SU-DHL-6 (cell line): Measurements from ENCODE around the gene NEXMIF.

Source experiments
- H2AFZ ChIP-seq: fragments of 200-600 bp; sonication (generic); 2 replicates; pipeline ENCODE4 v1.6.1; 2014; ENCODE audit warnings: low read depth, mild to moderate bottlenecking, moderate library complexity, mixed read lengths, antibody characterized with exemption, low read length; ENCODE audit not compliant: severe bottlenecking
- H3F3A ChIP-seq: fragments of 200-600 bp; shearing (Covaris generic); 2 replicates; pipeline ENCODE4 v1.6.0; 2016; ENCODE audit warnings: antibody characterized with exemption, mild to moderate bottlenecking; ENCODE audit not compliant: insufficient read depth
- H3K27ac ChIP-seq: fragments of 200-600 bp; sonication (generic); 2 replicates; pipeline ENCODE4 v1.5.1; 2016; ENCODE audit warnings: low read depth, mild to moderate bottlenecking, low read length, moderate library complexity, mixed read lengths
- H3K27me3 ChIP-seq: fragments of 200-600 bp; sonication (generic), shearing (Covaris generic); 2 replicates; pipeline ENCODE4 v1.6.0; 2014; ENCODE audit warnings: mild to moderate bottlenecking, low read length
- H3K36me3 ChIP-seq: fragments of 200-600 bp; sonication (generic); 2 replicates; pipeline ENCODE4 v1.6.1; 2014; ENCODE audit warnings: mild to moderate bottlenecking, low read length, mixed read lengths
- H3K4me2 ChIP-seq: fragments of 300-600, 200-600 bp; shearing (Covaris generic), sonication (generic); 2 replicates; pipeline ENCODE4 v1.6.0; 2014; ENCODE audit warnings: low read length, low read depth, mild to moderate bottlenecking; ENCODE audit not compliant: poor library complexity, severe bottlenecking
- H3K4me3 ChIP-seq: fragments of 200-600 bp; sonication (generic); 2 replicates; pipeline ENCODE4 v1.5.1; 2014; ENCODE audit warnings: antibody characterized with exemption, low read length, mild to moderate bottlenecking, mixed read lengths; ENCODE audit not compliant: insufficient read depth, poor library complexity, severe bottlenecking
- H3K79me2 ChIP-seq: fragments of 200-600 bp; sonication (generic); 2 replicates; pipeline ENCODE4 v1.6.1; 2014; ENCODE audit warnings: mild to moderate bottlenecking, low read length, moderate library complexity; ENCODE audit not compliant: insufficient read depth
- H3K9ac ChIP-seq: fragments of 200-600 bp; sonication (generic); 2 replicates; pipeline ENCODE4 v1.7.0; 2014; ENCODE audit warnings: mild to moderate bottlenecking, low read length
- H3K9me2 ChIP-seq: fragments of 200-600 bp; sonication (generic); replicated peaks from 2 replicates; pipeline ENCODE4 v1.6.1; 2014; ENCODE audit warnings: low read length; ENCODE audit not compliant: insufficient read depth
- H3K9me3 ChIP-seq: fragments of 200-600 bp; sonication (generic); 2 replicates; pipeline ENCODE4 v1.6.1; 2014; ENCODE audit warnings: low read length, mixed read lengths; ENCODE audit not compliant: insufficient read depth
- H4K20me1 ChIP-seq: fragments of 200-600 bp; sonication (generic); 2 replicates; pipeline ENCODE4 v1.6.1; 2014; ENCODE audit warnings: low read depth, mild to moderate bottlenecking, antibody characterized with exemption, low read length, moderate library complexity, mixed read lengths
- EZH2phosphoT487 ChIP-seq: fragments of 200-600 bp; sonication (generic), shearing (Covaris generic); conservative IDR thresholded peaks from 2 replicates; pipeline ENCODE4 v1.6.1; 2018; ENCODE audit warnings: mild to moderate bottlenecking, antibody characterized with exemption, low read length, moderate library complexity, mixed read lengths
- TF ChIP-seq, protein P1 (sequence below): fragments of 200-600 bp; sonication (generic); IDR thresholded peaks from one replicate; pipeline ENCODE4 v1.5.1; 2017; ENCODE audit warnings: antibody characterized with exemption, mild to moderate bottlenecking, low read length, moderate library complexity; ENCODE audit not compliant: insufficient read depth, poor library complexity, severe bottlenecking

The NEXMIF gene

DNA sequence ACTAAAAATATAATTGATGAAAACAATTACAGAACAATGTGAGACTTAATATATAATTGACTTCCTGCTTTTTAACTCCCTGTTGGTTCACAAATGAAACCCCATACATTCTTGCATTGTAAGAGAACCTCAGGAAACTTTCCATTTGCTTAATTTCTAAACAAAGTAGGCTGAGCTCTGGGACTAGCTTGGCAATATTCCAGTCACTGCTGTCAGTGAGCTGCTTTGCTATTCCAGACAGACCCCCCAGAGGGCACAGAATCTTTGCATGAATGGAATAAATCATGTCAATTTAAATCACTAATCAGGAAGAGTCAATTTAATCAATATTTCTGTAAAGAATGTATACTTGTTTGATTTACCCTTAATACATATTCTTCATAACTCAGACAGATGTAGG, 110.6 kb downstream of the NEXMIF start:
- Histone ChIP-seq H3K9me3 (no peaks in the 10 kb centered on the region), H3K27ac (no peak overlapping the region), H2AFZ (no peak overlapping the region), H3K27me3 (no peaks in the 10 kb centered on the region), H3K36me3 (no peaks in the 10 kb centered on the region), H3K4me2 (no peak overlapping the region), H3K4me3 (no peak overlapping the region), H4K20me1 (no peaks in the 10 kb centered on the region), H3K9ac (no peak overlapping the region), H3F3A (no peaks in the 10 kb centered on the region), H3K79me2 (no peaks in the 10 kb centered on the region), H3K9me2 (no peaks in the 10 kb centered on the region)
- TF ChIP-seq, protein P1, sequence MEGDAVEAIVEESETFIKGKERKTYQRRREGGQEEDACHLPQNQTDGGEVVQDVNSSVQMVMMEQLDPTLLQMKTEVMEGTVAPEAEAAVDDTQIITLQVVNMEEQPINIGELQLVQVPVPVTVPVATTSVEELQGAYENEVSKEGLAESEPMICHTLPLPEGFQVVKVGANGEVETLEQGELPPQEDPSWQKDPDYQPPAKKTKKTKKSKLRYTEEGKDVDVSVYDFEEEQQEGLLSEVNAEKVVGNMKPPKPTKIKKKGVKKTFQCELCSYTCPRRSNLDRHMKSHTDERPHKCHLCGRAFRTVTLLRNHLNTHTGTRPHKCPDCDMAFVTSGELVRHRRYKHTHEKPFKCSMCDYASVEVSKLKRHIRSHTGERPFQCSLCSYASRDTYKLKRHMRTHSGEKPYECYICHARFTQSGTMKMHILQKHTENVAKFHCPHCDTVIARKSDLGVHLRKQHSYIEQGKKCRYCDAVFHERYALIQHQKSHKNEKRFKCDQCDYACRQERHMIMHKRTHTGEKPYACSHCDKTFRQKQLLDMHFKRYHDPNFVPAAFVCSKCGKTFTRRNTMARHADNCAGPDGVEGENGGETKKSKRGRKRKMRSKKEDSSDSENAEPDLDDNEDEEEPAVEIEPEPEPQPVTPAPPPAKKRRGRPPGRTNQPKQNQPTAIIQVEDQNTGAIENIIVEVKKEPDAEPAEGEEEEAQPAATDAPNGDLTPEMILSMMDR = no peak
- TF ChIP-seq EZH2phosphoT487 = no peak

GRCh38 chrX:74804574-74804973, 120.7 kb downstream of the NEXMIF start:
- Histone ChIP-seq H3K36me3 (no peaks in the 10 kb centered on the region), H3K27me3 (no peaks in the 10 kb centered on the region), H3K9ac (no peak overlapping the region), H2AFZ (no peak overlapping the region), H3K4me2 (no peak overlapping the region), H4K20me1 (no peaks in the 10 kb centered on the region), H3K4me3 (no peak overlapping the region), H3K27ac (no peak overlapping the region), H3F3A (no peaks in the 10 kb centered on the region), H3K79me2 (no peaks in the 10 kb centered on the region), H3K9me2 (no peaks in the 10 kb centered on the region), H3K9me3 (no peaks in the 10 kb centered on the region)
- TF ChIP-seq, protein P1 = no peak
- TF ChIP-seq EZH2phosphoT487 = no peak

- no peak overlapping the region for H2AFZ ChIP-seq
- H3K9me3 ChIP-seq = no peaks in the 10 kb centered on the region
- no peak overlapping the region for H3K27ac ChIP-seq
- no peak overlapping the region for H3K9ac ChIP-seq
- H3K27me3 ChIP-seq = no peaks in the 10 kb centered on the region
- H3K36me3 ChIP-seq = no peaks in the 10 kb centered on the region
- H3K79me2 ChIP-seq = no peaks in the 10 kb centered on the region
- H3K9me2 ChIP-seq = no peaks in the 10 kb centered on the region
- H3K4me3 ChIP-seq = no peak overlapping the region
- no peaks in the 10 kb centered on the region for H3F3A ChIP-seq
- no peaks in the 10 kb centered on the region for H4K20me1 ChIP-seq
- H3K4me2 ChIP-seq = no peak overlapping the region
- no peak for TF ChIP-seq EZH2phosphoT487
- TF ChIP-seq, protein P1 = no peak
Observed at GRCh38 chrX:74800062-74800461, 125.2 kb downstream of the NEXMIF start.

DNA sequence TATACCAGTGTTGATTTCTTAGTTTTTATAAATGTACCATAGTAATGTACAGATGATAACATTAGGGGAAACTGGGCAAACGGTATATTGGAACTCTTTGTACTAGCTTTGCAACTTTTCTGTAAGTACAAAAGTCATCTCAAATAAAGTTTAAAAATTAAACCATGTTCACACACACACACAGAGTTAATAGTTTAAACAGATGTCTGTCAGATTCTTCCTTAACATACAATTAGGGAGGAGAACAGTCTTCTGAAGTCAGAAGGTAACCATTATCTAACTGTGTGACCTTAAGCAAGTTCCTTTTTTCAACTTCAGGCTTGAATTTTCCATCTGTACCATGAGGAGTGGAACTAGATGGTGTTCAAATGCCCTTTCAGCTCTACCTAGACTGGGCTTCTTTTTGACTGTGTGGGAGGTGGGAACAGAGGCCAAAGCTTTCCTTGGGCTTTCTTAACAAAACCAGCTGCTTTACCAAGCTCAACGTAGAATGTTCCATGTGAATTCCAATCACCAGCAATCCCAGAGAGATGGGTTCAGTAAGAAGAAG, 127.8 kb downstream of the NEXMIF start:
- H3K9me2 ChIP-seq = no peaks in the 10 kb centered on the region
- no peak overlapping the region for H3K4me2 ChIP-seq
- H3K79me2 ChIP-seq = no peaks in the 10 kb centered on the region
- H3F3A ChIP-seq = no peaks in the 10 kb centered on the region
- no peak overlapping the region for H3K9ac ChIP-seq
- no peaks in the 10 kb centered on the region for H3K27me3 ChIP-seq
- H3K9me3 ChIP-seq = no peaks in the 10 kb centered on the region
- H3K36me3 ChIP-seq = no peaks in the 10 kb centered on the region
- TF ChIP-seq, protein P1 = no peak
- TF ChIP-seq EZH2phosphoT487 = no peak
- H3K4me3 ChIP-seq = no peak overlapping the region
- H4K20me1 ChIP-seq = no peaks in the 10 kb centered on the region
- no peak overlapping the region for H3K27ac ChIP-seq
- no peak overlapping the region for H2AFZ ChIP-seq
